Astrocyte (in vitro differentiated cells and primary cell): ENCODE results near the gene EGF.

Source experiments
- EZH2 ChIP-seq: IDR thresholded peaks from 2 replicates; pipeline ENCODE4 v1.6.1; 2012; ENCODE audit warnings: mild to moderate bottlenecking, low read length, inconsistent platforms; ENCODE audit not compliant: insufficient read depth
- TF ChIP-seq, protein P1 (sequence below): IDR thresholded peaks from 2 replicates; pipeline ENCODE4 v1.5.1; 2011; ENCODE audit warnings: low read depth, mild to moderate bottlenecking, inconsistent platforms, low read length, moderate library complexity; ENCODE audit not compliant: insufficient read depth

DNA sequence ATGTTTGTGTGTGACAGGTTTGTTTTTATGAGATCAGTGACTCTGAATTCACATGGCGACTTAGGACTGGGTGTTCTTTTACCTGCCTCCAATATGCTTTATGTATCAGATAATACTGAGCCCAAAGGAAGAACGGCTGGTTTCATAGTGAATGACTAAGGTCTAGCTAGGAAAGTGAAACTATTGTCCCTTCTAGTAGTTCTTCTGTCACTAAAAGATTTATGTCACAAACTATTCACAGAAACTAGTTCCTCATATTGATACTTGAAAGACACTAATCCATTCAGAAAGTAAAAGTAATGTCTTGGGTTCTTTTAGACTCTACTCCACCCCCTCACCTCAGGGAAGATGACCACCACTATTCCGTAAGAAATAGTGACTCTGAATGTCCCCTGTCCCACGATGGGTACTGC lies 81.7 kb downstream of the EGF start:
- TF ChIP-seq, protein P1, sequence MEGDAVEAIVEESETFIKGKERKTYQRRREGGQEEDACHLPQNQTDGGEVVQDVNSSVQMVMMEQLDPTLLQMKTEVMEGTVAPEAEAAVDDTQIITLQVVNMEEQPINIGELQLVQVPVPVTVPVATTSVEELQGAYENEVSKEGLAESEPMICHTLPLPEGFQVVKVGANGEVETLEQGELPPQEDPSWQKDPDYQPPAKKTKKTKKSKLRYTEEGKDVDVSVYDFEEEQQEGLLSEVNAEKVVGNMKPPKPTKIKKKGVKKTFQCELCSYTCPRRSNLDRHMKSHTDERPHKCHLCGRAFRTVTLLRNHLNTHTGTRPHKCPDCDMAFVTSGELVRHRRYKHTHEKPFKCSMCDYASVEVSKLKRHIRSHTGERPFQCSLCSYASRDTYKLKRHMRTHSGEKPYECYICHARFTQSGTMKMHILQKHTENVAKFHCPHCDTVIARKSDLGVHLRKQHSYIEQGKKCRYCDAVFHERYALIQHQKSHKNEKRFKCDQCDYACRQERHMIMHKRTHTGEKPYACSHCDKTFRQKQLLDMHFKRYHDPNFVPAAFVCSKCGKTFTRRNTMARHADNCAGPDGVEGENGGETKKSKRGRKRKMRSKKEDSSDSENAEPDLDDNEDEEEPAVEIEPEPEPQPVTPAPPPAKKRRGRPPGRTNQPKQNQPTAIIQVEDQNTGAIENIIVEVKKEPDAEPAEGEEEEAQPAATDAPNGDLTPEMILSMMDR, result no peak
- TF ChIP-seq EZH2, result no peak
